Measurements from ENCODE around the gene RAMP3. TPM values are rescaled to one million over a fixed set of nuclear protein-coding genes. Genes with fewer than 3 reads are reported as not detected.

The RAMP3 gene
- total and polyA plus RNA-seq, 9 of the 15 experiments (the other 6 are each of a cell fraction or from before 2014, with no cell fraction given) = not detected

DNA sequence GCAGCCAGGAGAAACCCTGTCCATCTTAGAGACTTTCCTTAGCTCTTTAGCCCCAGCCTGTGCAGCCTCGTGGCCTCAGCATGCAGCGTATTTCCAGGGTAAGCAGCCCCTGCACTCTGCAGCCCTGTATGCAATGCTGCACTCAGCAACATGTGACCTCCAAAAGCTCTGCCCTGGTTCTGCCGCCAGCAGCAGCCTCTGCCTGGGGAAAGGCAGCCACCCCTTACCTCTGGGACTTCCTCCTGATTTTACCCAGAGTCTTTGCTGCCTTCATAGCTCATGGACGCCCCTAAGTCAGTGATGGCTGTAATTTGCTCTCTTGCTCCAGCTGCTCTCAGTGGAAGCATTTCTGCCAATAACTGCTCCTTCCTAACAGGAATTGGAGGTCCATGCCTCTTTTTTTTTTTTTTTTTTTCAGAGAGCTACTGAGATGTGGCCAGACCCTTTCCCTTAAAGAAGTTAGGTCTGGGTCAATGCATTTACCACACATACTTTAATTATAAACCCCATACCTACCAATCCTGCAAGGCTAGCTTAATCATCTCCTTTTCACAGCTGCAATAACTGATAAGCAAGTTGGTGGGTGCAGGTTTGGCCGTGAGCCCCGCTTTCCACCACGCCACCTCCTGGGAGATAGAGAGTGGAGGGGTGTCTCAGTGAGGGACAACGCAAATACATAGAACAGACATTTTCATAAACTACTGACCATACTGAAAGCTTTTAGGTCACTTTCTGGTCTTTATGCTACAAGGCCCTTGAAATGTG, 71.7 kb downstream of the RAMP3 start (continued):
- TF ChIP-seq, protein P1, sequence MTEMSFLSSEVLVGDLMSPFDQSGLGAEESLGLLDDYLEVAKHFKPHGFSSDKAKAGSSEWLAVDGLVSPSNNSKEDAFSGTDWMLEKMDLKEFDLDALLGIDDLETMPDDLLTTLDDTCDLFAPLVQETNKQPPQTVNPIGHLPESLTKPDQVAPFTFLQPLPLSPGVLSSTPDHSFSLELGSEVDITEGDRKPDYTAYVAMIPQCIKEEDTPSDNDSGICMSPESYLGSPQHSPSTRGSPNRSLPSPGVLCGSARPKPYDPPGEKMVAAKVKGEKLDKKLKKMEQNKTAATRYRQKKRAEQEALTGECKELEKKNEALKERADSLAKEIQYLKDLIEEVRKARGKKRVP (CRISPR knock-in tag; IDR thresholded peaks at IDR 0.05) = no peak
- TF ChIP-seq MAFK (IDR thresholded peaks at IDR 0.05; ENCODE audit: low read length) (no peak), ZNF165 (CRISPR knock-in tag; IDR thresholded peaks at IDR 0.05; ENCODE audit: borderline replicate concordance) (no peak), RAD21 (CRISPR knock-in tag; conservative IDR thresholded peaks at IDR 0.05 in 1 of 2, IDR thresholded peaks at IDR 0.05 in 1 of 2) (no peak), MTA2 (IDR thresholded peaks at IDR 0.05; ENCODE audit: low read depth) (peak; percentile 45; the same call in 1 of the 2 replicates), ASH1L (IDR thresholded peaks at IDR 0.05; ENCODE audit: borderline replicate concordance, low read depth, partially characterized antibody) (no peak), PHTF2 (CRISPR knock-in tag; IDR thresholded peaks at IDR 0.05) (no peak), MYBL2 (IDR thresholded peaks at IDR 0.05; ENCODE audit: low read depth) (no peak), MYBL2 (CRISPR knock-in tag; IDR thresholded peaks at IDR 0.05; ENCODE audit: borderline replicate concordance) (no peak), ESRRA (IDR thresholded peaks at IDR 0.05; ENCODE audit: borderline replicate concordance, low read depth) (no peak), SNIP1 (IDR thresholded peaks at IDR 0.05; ENCODE audit: low read depth) (no peak), SP2 (IDR thresholded peaks at IDR 0.05; ENCODE audit: extremely low read depth, low read depth, low read length, poor library complexity, severe bottlenecking) (no peak), KDM4B (IDR thresholded peaks at IDR 0.05; ENCODE audit: borderline replicate concordance in 2 of 2, low read depth in 1 of 2) (no peak), TSC22D4 (tag; IDR thresholded peaks at IDR 0.05) (no peak)
- TF ChIP-seq, protein P2, sequence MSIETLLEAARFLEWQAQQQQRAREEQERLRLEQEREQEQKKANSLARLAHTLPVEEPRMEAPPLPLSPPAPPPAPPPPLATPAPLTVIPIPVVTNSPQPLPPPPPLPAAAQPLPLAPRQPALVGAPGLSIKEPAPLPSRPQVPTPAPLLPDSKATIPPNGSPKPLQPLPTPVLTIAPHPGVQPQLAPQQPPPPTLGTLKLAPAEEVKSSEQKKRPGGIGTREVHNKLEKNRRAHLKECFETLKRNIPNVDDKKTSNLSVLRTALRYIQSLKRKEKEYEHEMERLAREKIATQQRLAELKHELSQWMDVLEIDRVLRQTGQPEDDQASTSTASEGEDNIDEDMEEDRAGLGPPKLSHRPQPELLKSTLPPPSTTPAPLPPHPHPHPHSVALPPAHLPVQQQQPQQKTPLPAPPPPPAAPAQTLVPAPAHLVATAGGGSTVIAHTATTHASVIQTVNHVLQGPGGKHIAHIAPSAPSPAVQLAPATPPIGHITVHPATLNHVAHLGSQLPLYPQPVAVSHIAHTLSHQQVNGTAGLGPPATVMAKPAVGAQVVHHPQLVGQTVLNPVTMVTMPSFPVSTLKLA (conservative IDR thresholded peaks at IDR 0.05) = no peak
- TF ChIP-seq, protein P3, sequence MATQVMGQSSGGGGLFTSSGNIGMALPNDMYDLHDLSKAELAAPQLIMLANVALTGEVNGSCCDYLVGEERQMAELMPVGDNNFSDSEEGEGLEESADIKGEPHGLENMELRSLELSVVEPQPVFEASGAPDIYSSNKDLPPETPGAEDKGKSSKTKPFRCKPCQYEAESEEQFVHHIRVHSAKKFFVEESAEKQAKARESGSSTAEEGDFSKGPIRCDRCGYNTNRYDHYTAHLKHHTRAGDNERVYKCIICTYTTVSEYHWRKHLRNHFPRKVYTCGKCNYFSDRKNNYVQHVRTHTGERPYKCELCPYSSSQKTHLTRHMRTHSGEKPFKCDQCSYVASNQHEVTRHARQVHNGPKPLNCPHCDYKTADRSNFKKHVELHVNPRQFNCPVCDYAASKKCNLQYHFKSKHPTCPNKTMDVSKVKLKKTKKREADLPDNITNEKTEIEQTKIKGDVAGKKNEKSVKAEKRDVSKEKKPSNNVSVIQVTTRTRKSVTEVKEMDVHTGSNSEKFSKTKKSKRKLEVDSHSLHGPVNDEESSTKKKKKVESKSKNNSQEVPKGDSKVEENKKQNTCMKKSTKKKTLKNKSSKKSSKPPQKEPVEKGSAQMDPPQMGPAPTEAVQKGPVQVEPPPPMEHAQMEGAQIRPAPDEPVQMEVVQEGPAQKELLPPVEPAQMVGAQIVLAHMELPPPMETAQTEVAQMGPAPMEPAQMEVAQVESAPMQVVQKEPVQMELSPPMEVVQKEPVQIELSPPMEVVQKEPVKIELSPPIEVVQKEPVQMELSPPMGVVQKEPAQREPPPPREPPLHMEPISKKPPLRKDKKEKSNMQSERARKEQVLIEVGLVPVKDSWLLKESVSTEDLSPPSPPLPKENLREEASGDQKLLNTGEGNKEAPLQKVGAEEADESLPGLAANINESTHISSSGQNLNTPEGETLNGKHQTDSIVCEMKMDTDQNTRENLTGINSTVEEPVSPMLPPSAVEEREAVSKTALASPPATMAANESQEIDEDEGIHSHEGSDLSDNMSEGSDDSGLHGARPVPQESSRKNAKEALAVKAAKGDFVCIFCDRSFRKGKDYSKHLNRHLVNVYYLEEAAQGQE (IDR thresholded peaks at IDR 0.05; ENCODE audit: borderline replicate concordance) = peak; percentile 5; the same call in 1 of the 2 replicates
- TF ChIP-seq, protein P3 (CRISPR knock-in tag; IDR thresholded peaks at IDR 0.05; ENCODE audit: low read depth) = no peak
